Fibroblast of skin of back (primary cell): Measurements from ENCODE around the gene OR8J1. TPM values are rescaled to one million over a fixed set of nuclear protein-coding genes. Genes with fewer than 3 reads are reported as not detected.
"Not testable (repeated sequence)": the region's sequence is repeated elsewhere in the genome, so short reads cannot be mapped to it uniquely, and the experiment has no call there.

Source experiments
- DNase-seq: peaks from one replicate; pipeline ENCODE4 v3.0.0-alpha.2; 2013
- polyA plus RNA-seq, 2 experiments: library from polyadenylated mRNA; unstranded; fragments of 120-200 nt; gene quantifications; one replicate each; pipeline ENCODE4 v1.2.1, GENCODE V29; 2013; ENCODE audit not compliant: insufficient read length in 2 of 2

The OR8J1 gene
- polyA plus RNA-seq (2013, experiment 1 of 2; ENCODE audit: insufficient read length): not detected
- not detected for polyA plus RNA-seq (2013, experiment 2 of 2; ENCODE audit: insufficient read length)

- no peak for DNase-seq
Measured at GRCh38 chr11:56353991-56354390, at the start of gene OR8J1. Gene OR8J1 (plus strand): TSS chr11:56354291. CDS start chr11:56360247, 5,956 bp downstream.

- DNase-seq: no peak
Measured at GRCh38 chr11:56307836-56308235, 46.3 kb upstream of the OR8J1 start.

- no peak for DNase-seq
Measured at GRCh38 chr11:56314844-56315243, 39.2 kb upstream of the OR8J1 start, which contains the start of gene OR8K3. Gene OR8K3 (plus strand): TSS chr11:56315144. CDS start chr11:56318307, 3,163 bp downstream.

GRCh38 chr11:56331861-56332491, 22.1 kb upstream of the OR8J1 start:
- no peak for DNase-seq

GRCh38 chr11:56333156-56333555, 20.9 kb upstream of the OR8J1 start:
- DNase-seq: no peak

GRCh38 chr11:56340289-56340688, 13.8 kb upstream of the OR8J1 start:
- no peak for DNase-seq

GRCh38 chr11:56345739-56346138, 8.4 kb upstream of the OR8J1 start, which contains the start of gene OR8K1:
Gene OR8K1 (plus strand): TSS chr11:56346039. CDS start chr11:56346039, 0 bp downstream.
- DNase-seq: no peak

- no peak for DNase-seq
Measured at GRCh38 chr11:56375324-56375723, 21.2 kb downstream of the OR8J1 start, which contains the start of gene OR8U1. Gene OR8U1 (plus strand): TSS chr11:56375624. CDS start chr11:56375624, 0 bp downstream.

GRCh38 chr11:56380120-56380519, 26.0 kb downstream of the OR8J1 start:
- no peak for DNase-seq

GRCh38 chr11:56394381-56394780, 40.3 kb downstream of the OR8J1 start:
- DNase-seq: no peak

GRCh38 chr11:56396047-56396446, 42.0 kb downstream of the OR8J1 start:
- DNase-seq: no peak

GRCh38 chr11:56401858-56402461, 47.9 kb downstream of the OR8J1 start:
- not testable (repeated sequence) for DNase-seq

GRCh38 chr11:56404393-56404792, 50.3 kb downstream of the OR8J1 start:
- no peak for DNase-seq

- DNase-seq: no peak
Measured at GRCh38 chr11:56410801-56411200, 56.7 kb downstream of the OR8J1 start.
